Amygdala (tissue), 56 donors: ENCODE data around the gene ATAD3B.
A peak's percentile ranks its signal among the peaks of the same experiment; 100 is the strongest.
"Not testable (repeated sequence)": the region's sequence is repeated elsewhere in the genome, so short reads cannot be mapped to it uniquely, and the experiment has no call there.

Experiments
- DNase-seq, 56 donors: peaks; one replicate each; lab custom pipeline; 2025; lab: John Stamatoyannopoulos, UW

ATAD3B gene

GRCh38 chr1:1446631-1447030 is 24.9 kb upstream of the ATAD3B start:
- not testable (repeated sequence) for DNase-seq

GRCh38 chr1:1449099-1449739 is 22.3 kb upstream of the ATAD3B start, which contains the start of gene ATAD3C:
Gene ATAD3C, plus strand, starts transcription at chr1:1449689. Its CDS starts 995 bp downstream, at chr1:1450684.
- no peak for DNase-seq

GRCh38 chr1:1450616-1451015 is 20.9 kb upstream of the ATAD3B start:
- not testable (repeated sequence) for DNase-seq

- DNase-seq, result no peak
Measured at GRCh38 chr1:1451696-1452364, 19.7 kb upstream of the ATAD3B start.

- not testable (repeated sequence) for DNase-seq
Measured at GRCh38 chr1:1452365-1452739, 19.2 kb upstream of the ATAD3B start.

- no peak for DNase-seq
Measured at GRCh38 chr1:1452882-1453281, 18.7 kb upstream of the ATAD3B start.

- not testable (repeated sequence) for DNase-seq
Measured at GRCh38 chr1:1454286-1455056, 17.1 kb upstream of the ATAD3B start.

- DNase-seq, result no peak
Measured at GRCh38 chr1:1455366-1455884, 16.1 kb upstream of the ATAD3B start.

GRCh38 chr1:1455934-1456333 is 15.6 kb upstream of the ATAD3B start:
- not testable (repeated sequence) for DNase-seq

GRCh38 chr1:1456683-1457255 is 14.8 kb upstream of the ATAD3B start:
- DNase-seq, result not testable (repeated sequence)

GRCh38 chr1:1459156-1459555 is 12.4 kb upstream of the ATAD3B start:
- not testable (repeated sequence) for DNase-seq

GRCh38 chr1:1459711-1460110 is 11.9 kb upstream of the ATAD3B start:
- not testable (repeated sequence) for DNase-seq

- no peak for DNase-seq
Measured at GRCh38 chr1:1460540-1461130, 10.9 kb upstream of the ATAD3B start.

- DNase-seq, result no peak
Measured at GRCh38 chr1:1461721-1462317, 9.7 kb upstream of the ATAD3B start.

- peak in 2 of 56 donors; percentile 12 to 32 for DNase-seq
Measured at GRCh38 chr1:1462318-1462966, 9.1 kb upstream of the ATAD3B start.

GRCh38 chr1:1463312-1463711 is 8.3 kb upstream of the ATAD3B start:
- DNase-seq, result no peak

- DNase-seq, result not testable (repeated sequence)
Measured at GRCh38 chr1:1468196-1468985, 3.2 kb upstream of the ATAD3B start.

GRCh38 chr1:1470626-1471388 is 758 bp upstream of the ATAD3B start:
- DNase-seq, result no peak
